NT2/D1 (cell line): Measurements from ENCODE around the gene LAMC2.
"Not testable (repeated sequence)": the region's sequence is repeated elsewhere in the genome, so short reads cannot be mapped to it uniquely, and the experiment has no call there.

Source experiments
- DNase-seq: peaks from one replicate; pipeline ENCODE4 v3.0.0-alpha.2; 2011; ENCODE audit warnings: low read depth, low spot score
- H3K27me3 ChIP-seq: 2 replicates; pipeline ENCODE4 v1.6.0; 2011; ENCODE audit warnings: mild to moderate bottlenecking; ENCODE audit not compliant: insufficient read length, insufficient read depth
- H3K36me3 ChIP-seq: 2 replicates; pipeline ENCODE4 v1.6.1; 2011; ENCODE audit warnings: mild to moderate bottlenecking, low read length, mixed read lengths; ENCODE audit not compliant: insufficient read depth, insufficient read length
- H3K4me1 ChIP-seq: 2 replicates; pipeline ENCODE4 v1.5.1; 2011; ENCODE audit not compliant: insufficient read depth, insufficient read length
- H3K4me3 ChIP-seq: 2 replicates; pipeline ENCODE4 v1.5.1; 2011; ENCODE audit warnings: low read depth; ENCODE audit not compliant: insufficient read length
- H3K9ac ChIP-seq: 2 replicates; pipeline ENCODE4 v1.6.0; 2011; ENCODE audit warnings: low read depth; ENCODE audit not compliant: insufficient read length
- H3K9me3 ChIP-seq: 2 replicates; pipeline ENCODE4 v1.5.1; 2011; ENCODE audit warnings: mild to moderate bottlenecking, low read length; ENCODE audit not compliant: insufficient read depth
- SUZ12 ChIP-seq: IDR thresholded peaks from 2 replicates; pipeline ENCODE4 v1.6.1; 2011; ENCODE audit not compliant: insufficient read length, insufficient read depth; ENCODE audit errors: extremely low read depth
- YY1 ChIP-seq: IDR thresholded peaks from 2 replicates; pipeline ENCODE4 v1.6.1; 2011; ENCODE audit not compliant: insufficient read length, insufficient read depth
- ZNF274 ChIP-seq: IDR thresholded peaks from 2 replicates; pipeline ENCODE4 v1.6.1; 2011; ENCODE audit warnings: mild to moderate bottlenecking, low read depth, low read length

LAMC2 gene

DNA sequence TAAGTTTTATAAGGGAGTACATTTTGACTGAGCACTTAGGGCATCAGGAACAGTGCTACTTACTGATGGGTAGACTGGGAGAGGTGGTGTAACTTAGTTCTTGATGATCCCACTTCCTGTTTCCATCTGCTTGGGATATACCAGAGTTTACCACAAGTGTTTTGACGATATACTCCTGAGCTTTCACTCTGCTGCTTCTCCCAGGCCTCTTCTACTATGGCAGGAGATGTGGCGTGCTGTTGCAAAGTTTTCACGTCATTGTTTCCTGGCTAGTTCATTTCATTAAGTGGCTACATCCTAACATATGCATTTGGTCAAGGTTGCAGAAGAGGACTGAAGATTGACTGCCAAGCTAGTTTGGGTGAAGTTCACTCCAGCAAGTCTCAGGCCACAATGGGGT lies 41.3 kb upstream of the LAMC2 start:
- no peaks in the 10 kb centered on the region for H3K27me3 ChIP-seq
- peaks cover 51% of the 10 kb centered on the region for H3K36me3 ChIP-seq

DNA sequence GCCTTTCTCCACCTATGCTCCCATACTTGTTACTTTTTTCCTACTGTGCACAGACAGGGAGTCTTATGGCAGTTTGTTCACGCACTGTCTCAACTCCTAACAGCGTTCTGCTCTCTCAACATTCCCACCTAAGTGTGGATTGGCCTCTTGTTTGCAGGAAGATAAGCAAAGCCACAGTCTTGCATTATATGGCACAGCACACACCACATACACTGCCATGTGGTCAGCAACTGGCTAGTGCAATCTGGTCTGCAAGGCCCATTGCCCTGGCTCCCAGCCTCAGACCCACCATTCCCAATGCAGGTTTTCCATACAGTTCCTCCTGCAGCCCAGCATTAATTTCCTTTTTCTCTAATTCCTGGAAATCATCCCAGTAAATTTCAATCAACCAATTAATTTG lies 38.3 kb upstream of the LAMC2 start:
- Histone ChIP-seq H3K9me3 (no peaks in the 10 kb centered on the region), H3K36me3 (peaks cover 23% of the 10 kb centered on the region), H3K9ac (no peak overlapping the region), H3K27me3 (no peaks in the 10 kb centered on the region), H3K4me1 (no peaks in the 10 kb centered on the region), H3K4me3 (no peak overlapping the region)
- TF ChIP-seq YY1: no peak
- TF ChIP-seq ZNF274: no peak
- TF ChIP-seq SUZ12: no peak
- DNase-seq: no peak

More for the DNA sequence above, 41.3 kb upstream of the LAMC2 start:
- TF ChIP-seq SUZ12: no peak
- TF ChIP-seq YY1: no peak
- TF ChIP-seq ZNF274: no peak
- no peaks in the 10 kb centered on the region for H3K9me3 ChIP-seq
- H3K4me3 ChIP-seq: no peak overlapping the region
- no peaks in the 10 kb centered on the region for H3K4me1 ChIP-seq
- no peak overlapping the region for H3K9ac ChIP-seq
- no peak for DNase-seq

DNA sequence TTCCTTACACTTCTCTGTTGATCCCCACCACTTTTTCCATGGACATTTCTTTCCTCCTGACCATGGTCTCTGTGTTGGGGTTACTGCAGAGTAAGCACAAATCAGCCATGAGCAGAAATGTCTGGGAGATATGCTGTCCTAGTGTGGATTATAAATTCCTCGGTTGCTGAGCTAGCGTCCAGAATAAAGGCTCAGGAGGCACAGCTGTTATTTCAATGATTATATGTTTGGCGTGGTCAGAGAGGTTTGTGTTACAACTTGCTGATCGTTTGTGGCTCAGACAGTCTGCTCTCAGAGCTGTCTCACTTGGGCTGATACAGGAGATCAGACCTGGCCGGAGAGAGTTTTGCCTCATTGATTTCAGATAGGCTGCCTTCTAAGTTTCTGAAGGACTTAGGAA lies 37.5 kb upstream of the LAMC2 start:
- Histone ChIP-seq H3K36me3 (peaks cover 14% of the 10 kb centered on the region), H3K9ac (no peak overlapping the region), H3K9me3 (no peaks in the 10 kb centered on the region), H3K4me1 (no peaks in the 10 kb centered on the region), H3K4me3 (no peak overlapping the region), H3K27me3 (no peaks in the 10 kb centered on the region)
- no peak for DNase-seq
- TF ChIP-seq YY1 (no peak), SUZ12 (no peak), ZNF274 (no peak)

DNA sequence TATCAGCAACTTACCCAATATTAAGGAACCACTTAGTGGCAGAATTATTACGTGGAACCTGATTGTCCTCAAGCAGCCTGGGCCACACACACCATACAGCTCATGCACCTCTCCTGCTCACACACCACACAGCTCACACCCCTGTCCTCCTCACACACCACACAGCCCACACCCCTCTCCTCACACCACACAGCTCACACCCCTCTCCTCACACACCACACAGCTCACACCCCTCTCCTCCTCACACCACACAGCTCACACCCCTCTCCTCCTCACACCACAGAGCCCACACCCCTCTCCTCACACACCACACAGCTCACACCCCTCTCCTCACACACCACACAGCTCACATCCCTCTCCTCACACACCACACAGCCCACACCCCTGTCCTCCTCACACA lies 36.8 kb upstream of the LAMC2 start:
- peaks cover 8% of the 10 kb centered on the region for H3K36me3 ChIP-seq
- H3K9ac ChIP-seq: no peak overlapping the region
- H3K4me3 ChIP-seq: no peak overlapping the region
- no peaks in the 10 kb centered on the region for H3K4me1 ChIP-seq
- no peaks in the 10 kb centered on the region for H3K9me3 ChIP-seq
- DNase-seq: no peak
- H3K27me3 ChIP-seq: no peaks in the 10 kb centered on the region
- TF ChIP-seq ZNF274 (no peak), SUZ12 (no peak), YY1 (no peak)

DNA sequence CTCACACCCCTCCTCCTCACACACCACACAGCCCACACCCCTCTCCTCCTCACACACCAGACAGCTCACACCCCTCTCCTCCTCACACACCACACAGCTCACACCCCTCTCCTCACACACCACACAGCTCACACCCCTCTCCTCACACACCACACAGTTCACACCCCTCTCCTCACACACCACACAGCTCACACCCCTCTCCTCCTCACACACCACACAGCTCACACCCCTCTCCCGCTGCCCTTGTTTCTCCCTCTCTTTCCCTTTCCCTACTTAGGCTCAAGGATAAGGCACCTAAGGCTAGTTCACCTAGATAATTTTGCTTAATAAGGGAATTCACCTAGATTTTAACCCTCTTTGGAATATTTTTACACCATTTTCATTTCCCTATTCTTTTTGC lies 36.0 kb upstream of the LAMC2 start:
- not testable (repeated sequence) for H3K36me3 ChIP-seq, H3K9ac ChIP-seq, H3K9me3 ChIP-seq, H3K27me3 ChIP-seq, DNase-seq, H3K4me1 ChIP-seq, H3K4me3 ChIP-seq

DNA sequence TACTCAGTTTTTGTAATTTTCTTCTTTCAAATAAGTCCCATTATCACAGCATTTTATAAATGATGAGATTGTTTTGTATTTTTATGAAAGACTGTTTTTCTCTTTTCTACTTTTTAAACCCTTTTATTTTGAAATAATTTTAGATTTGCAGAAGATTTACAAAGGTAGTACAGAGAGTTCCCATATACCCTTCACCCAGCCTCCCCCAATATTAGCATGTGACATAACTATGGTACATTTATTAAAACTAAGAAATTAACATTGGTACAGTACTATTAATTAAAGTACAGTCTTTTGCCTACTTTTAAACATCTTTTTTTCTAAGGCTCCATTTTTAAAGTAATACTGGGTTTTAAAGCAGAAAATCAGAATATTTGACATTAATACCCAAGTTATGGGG lies 35.6 kb upstream of the LAMC2 start:
- TF ChIP-seq SUZ12 (no peak), ZNF274 (no peak), YY1 (no peak)
- DNase-seq: no peak
- H3K9me3 ChIP-seq: no peaks in the 10 kb centered on the region
- no peak overlapping the region for H3K9ac ChIP-seq
- no peaks in the 10 kb centered on the region for H3K27me3 ChIP-seq
- H3K4me3 ChIP-seq: no peak overlapping the region
- no peaks in the 10 kb centered on the region for H3K4me1 ChIP-seq
- no peaks in the 10 kb centered on the region for H3K36me3 ChIP-seq

DNA sequence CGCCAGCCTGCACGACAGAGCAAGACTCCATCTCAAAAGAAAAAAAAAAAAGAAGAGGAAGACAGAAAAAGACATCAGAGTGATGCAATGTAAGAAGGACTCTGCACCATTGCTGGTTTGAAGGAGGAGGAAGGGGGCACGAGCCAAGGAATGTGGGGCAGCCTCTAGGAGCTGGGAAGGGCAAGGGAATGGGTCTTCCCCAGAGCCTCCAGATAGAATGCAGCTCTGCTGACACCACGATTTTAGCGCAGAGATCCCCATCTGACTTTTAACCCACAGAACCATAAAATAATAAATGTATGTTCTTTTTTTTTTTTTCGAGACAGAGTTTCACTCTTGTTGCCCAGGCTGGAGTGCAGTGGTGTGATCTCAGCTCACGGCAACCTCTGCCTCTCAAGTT lies 33.9 kb upstream of the LAMC2 start:
- no peaks in the 10 kb centered on the region for H3K4me1 ChIP-seq
- H3K9me3 ChIP-seq: no peaks in the 10 kb centered on the region
- no peak overlapping the region for H3K9ac ChIP-seq
- H3K36me3 ChIP-seq: no peaks in the 10 kb centered on the region
- TF ChIP-seq YY1 (no peak), ZNF274 (no peak), SUZ12 (no peak)
- no peak overlapping the region for H3K4me3 ChIP-seq
- no peak for DNase-seq
- no peaks in the 10 kb centered on the region for H3K27me3 ChIP-seq

DNA sequence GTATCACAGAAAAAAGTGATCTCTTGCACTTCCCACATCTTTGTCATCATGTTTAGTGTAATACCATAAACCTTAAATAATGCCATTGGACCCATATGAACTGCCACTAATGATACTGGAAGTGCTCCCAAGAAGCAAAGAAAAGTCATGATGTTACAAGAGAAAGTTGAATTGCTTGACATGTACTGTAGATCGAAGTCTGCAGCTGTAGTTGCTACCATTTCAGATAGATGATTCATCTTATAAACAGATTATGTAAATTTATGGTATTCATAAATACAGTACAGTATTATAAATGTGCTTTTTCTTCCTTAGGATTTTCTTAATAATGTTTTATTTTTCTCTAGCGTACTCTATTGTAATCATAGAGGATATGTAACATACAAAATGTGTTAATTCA lies 30.1 kb upstream of the LAMC2 start:
- H3K9ac ChIP-seq: no peak overlapping the region
- no peak overlapping the region for H3K4me3 ChIP-seq
- no peaks in the 10 kb centered on the region for H3K36me3 ChIP-seq

More for the DNA sequence above, 30.1 kb upstream of the LAMC2 start:
- Histone ChIP-seq H3K9me3 (no peaks in the 10 kb centered on the region), H3K4me1 (peaks cover 2% of the 10 kb centered on the region), H3K27me3 (no peaks in the 10 kb centered on the region)
- TF ChIP-seq ZNF274 (no peak), SUZ12 (no peak), YY1 (no peak)
- no peak for DNase-seq
